Spleen (tissue), 11 donors: ENCODE measurements around the gene TTC16. TPM values are rescaled to one million over a fixed set of nuclear protein-coding genes. Genes with fewer than 3 reads are reported as not detected.

Experiments used
- DNase-seq: peaks from one replicate; pipeline ENCODE4 v3.0.0-alpha.2; 2020
- H3K27ac ChIP-seq, 8 donors: fragments of 200-600 bp; sonication (generic) in 7 of 8; 1 replicate in 4 of 8; 2 replicates in 4 of 8; pipeline versions ENCODE4 v1.5.0 to v1.8.0; 2016 to 2021; ENCODE audit warnings: inconsistent platforms in 4 of 8, mild to moderate bottlenecking in 4 of 8, moderate library complexity in 1 of 8
- H3K27me3 ChIP-seq, 7 donors: fragments of 200-600 bp; sonication (generic) in 6 of 7; replicated peaks in 1 of 7; 1 replicate in 4 of 7; 2 replicates in 3 of 7; pipeline versions ENCODE4 v1.5.0 to v1.8.0; 2016 to 2021; ENCODE audit warnings: inconsistent platforms in 3 of 7, mild to moderate bottlenecking in 1 of 7
- H3K36me3 ChIP-seq, 6 donors: fragments of 200-600 bp; sonication (generic) in 5 of 6; 1 replicate in 4 of 6; 2 replicates in 2 of 6; pipeline versions ENCODE4 v1.5.0 to v1.8.0; 2016 to 2021; ENCODE audit warnings: inconsistent platforms in 2 of 6
- H3K4me1 ChIP-seq, 6 donors: fragments of 200-600 bp; sonication (generic) in 5 of 6; 1 replicate in 3 of 6; 2 replicates in 3 of 6; pipeline versions ENCODE4 v1.5.0 to v1.8.0; 2016 to 2021; ENCODE audit warnings: inconsistent platforms in 3 of 6
- H3K4me3 ChIP-seq, 8 donors: fragments of 200-600 bp; sonication (generic) in 7 of 8; 1 replicate in 4 of 8; 2 replicates in 4 of 8; pipeline versions ENCODE4 v1.5.0 to v1.8.0; 2016 to 2021; ENCODE audit warnings: inconsistent platforms in 4 of 8, mild to moderate bottlenecking in 4 of 8, moderate library complexity in 2 of 8
- H3K9me3 ChIP-seq, 8 donors: fragments of 200-600 bp; sonication (generic) in 7 of 8; 1 replicate in 4 of 8; 2 replicates in 4 of 8; pipeline versions ENCODE4 v1.5.0 to v1.8.0; 2016 to 2021; ENCODE audit warnings: inconsistent platforms in 4 of 8
- POLR2A ChIP-seq, 3 donors: fragments of 450-650 bp; IDR thresholded peaks; one replicate each; pipeline ENCODE4 v1.5.1; 2017; ENCODE audit warnings: antibody characterized with exemption in 3 of 3, mild to moderate bottlenecking in 1 of 3
- POLR2AphosphoS5 ChIP-seq, 3 donors: sonication (generic); formaldehyde crosslinking; IDR thresholded peaks; one replicate each; pipeline ENCODE4 v1.5.1; 2017; ENCODE audit warnings: antibody characterized with exemption in 3 of 3
- WGBS, 5 donors: extraction: QIAGEN DNeasy Blood & Tissue Kit in 3 of 5; methylation state at CpG; one replicate each; pipeline versions ENCODE4 v1.1.5 to v1.1.7; 2013 to 2018; 5-methylcytosine and 5-hydroxymethylcytosine counted together
- intact Hi-C: fragments of 100-400 bp; cut with DNase I; formaldehyde crosslinking; loops from one replicate; pipeline ENCODE4 v1.15.0; 2023; ENCODE audit warnings: low total_unique reads
- polyA plus RNA-seq, 3 donors: library from polyadenylated mRNA; stranded (reverse); fragments of 200-250 nt; gene quantifications; one replicate each; pipeline ENCODE4 v1.2.1, GENCODE V29; 2013
- total RNA-seq, 7 donors: library from RNA; depleted of rRNA in 3 of 7; stranded (reverse); fragments of >200 nt in 3 of 7; fragmentation: NEBNext Ultra II Directional in 4 of 7; extraction: Animal tissue kit (Norgen Biotek cat#: 25700) in 4 of 7; gene quantifications; one replicate each; pipeline versions ENCODE4 v1.1.0 to v1.2.1, GENCODE V29; 2016 to 2021
- TF ChIP-seq, protein P1 (sequence below), 11 experiments: fragments of 200-600 bp in 7 of 11; fragments of 450-650 bp in 4 of 11; sonication (generic) in 4 of 11; IDR thresholded peaks in 8 of 11; conservative IDR thresholded peaks in 3 of 11; 1 replicate in 7 of 11; 2 replicates in 4 of 11; pipeline versions ENCODE4 v1.4.0 to v1.8.0; 2016 to 2021; ENCODE audit warnings: antibody characterized with exemption in 11 of 11, inconsistent platforms in 4 of 11, mild to moderate bottlenecking in 1 of 11
- donor health status: healthy with polysubstance abuse.
- donor health status: DM: no; HTN: no; CAD: no; lungs with moderate emphysema.
- donor health status: DM: no; HTN: no; CAD: no.
- donor health status: Bipolar disorder and iron deficiency.
- donor health status: healthy.
- donor health status: DM: no; HTN: no; CAD: no.
- donor health status: DM: yes; HTN: yes; CAD: no.

TTC16 gene
- total and polyA plus RNA-seq, 10 donors: 0.12 to 3.1 (median 1.8) TPM

DNA sequence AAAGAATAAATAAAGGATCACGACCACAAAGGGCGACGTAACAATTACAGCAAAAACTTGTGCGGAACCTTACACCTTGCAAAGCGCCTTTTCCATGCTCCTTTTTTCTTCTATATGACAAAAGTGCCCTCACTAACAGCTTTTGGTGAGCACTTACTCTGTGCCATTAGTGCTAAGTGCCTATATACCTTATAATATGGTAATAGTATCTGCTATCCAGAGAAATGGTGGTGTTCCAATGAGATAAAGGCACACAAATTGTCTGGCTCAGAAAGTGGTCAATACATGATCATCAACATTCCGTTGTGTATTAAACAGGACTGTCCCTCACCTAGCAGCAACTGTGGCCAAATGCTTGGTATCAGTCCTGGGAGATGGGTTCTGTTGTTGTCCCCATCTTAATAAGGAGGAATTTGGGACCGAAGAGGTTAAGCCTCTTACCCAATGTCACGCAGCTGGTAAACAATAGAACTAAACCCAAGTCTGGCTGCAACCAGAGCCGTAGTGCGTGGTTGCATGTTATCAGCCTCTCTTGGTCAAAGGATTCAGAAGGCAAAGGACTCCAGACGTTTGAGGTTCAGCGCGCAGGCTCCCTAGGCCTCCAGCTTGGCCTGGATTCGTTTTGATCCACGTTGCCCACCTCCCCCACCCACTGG is 19.8 kb downstream of the TTC16 start:
- no peak for DNase-seq
- intact Hi-C loops: loop anchor here (5.0 kb wide), 2 partner anchors 47 to 187 kb away; no protein-coding TSS in a partner anchor
- WGBS, 5 donors: 41 to 50% (median 43%) methylated on average over 15 of the region's 15 CpGs
- H3K4me1 ChIP-seq: peaks cover 17 to 69% (median 49%) of the 10 kb centered on the region in 6 donors
- H3K27ac ChIP-seq: peak overlapping the region; percentile 93 to 99 (median 96)
- H3K4me3 ChIP-seq: peak overlapping the region in 5 of 8 donors; percentile 78 to 97 (median 87)
- TF ChIP-seq, protein P1, sequence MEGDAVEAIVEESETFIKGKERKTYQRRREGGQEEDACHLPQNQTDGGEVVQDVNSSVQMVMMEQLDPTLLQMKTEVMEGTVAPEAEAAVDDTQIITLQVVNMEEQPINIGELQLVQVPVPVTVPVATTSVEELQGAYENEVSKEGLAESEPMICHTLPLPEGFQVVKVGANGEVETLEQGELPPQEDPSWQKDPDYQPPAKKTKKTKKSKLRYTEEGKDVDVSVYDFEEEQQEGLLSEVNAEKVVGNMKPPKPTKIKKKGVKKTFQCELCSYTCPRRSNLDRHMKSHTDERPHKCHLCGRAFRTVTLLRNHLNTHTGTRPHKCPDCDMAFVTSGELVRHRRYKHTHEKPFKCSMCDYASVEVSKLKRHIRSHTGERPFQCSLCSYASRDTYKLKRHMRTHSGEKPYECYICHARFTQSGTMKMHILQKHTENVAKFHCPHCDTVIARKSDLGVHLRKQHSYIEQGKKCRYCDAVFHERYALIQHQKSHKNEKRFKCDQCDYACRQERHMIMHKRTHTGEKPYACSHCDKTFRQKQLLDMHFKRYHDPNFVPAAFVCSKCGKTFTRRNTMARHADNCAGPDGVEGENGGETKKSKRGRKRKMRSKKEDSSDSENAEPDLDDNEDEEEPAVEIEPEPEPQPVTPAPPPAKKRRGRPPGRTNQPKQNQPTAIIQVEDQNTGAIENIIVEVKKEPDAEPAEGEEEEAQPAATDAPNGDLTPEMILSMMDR (IDR thresholded peaks at IDR 0.05 in 8 of 11, conservative IDR thresholded peaks at IDR 0.05 in 3 of 11): no peak
- TF ChIP-seq POLR2A (IDR thresholded peaks at IDR 0.05) (no peak), POLR2AphosphoS5 (IDR thresholded peaks at IDR 0.05) (no peak)
- H3K36me3 ChIP-seq: peaks cover 0 to 61% (median 44%) of the 10 kb centered on the region in 6 donors
- no peaks in the 10 kb centered on the region for H3K27me3 ChIP-seq
- no peaks in the 10 kb centered on the region for H3K9me3 ChIP-seq

DNA sequence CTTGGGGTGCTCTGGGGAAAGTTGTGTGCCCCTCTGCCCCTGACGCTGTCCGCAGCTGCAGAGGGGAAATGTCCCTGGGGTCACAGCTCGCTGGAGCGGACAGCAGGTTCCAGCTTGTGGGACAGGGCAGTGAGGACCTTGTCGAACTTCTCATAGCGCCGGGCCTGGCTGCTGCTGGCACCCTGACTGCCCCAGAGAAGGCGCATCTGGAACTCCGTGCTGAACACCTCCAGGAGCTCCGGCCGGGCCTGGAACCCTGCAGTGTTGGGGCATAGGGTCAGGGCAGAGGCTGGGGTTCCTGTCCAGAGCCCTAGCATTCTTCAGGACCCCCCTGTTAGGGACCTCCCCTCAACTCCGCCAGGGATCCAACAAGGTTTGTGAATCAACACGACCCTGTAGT is 22.8 kb downstream of the TTC16 start:
- Histone ChIP-seq H3K4me1 (peaks cover 12 to 56% (median 29%) of the 10 kb centered on the region in 6 donors), H3K36me3 (peaks cover 0 to 62% (median 60%) of the 10 kb centered on the region in 6 donors), H3K27ac (no peak overlapping the region), H3K9me3 (no peaks in the 10 kb centered on the region), H3K4me3 (no peak overlapping the region), H3K27me3 (no peaks in the 10 kb centered on the region)
- 85 to 90% (median 88%) methylated on average over 9 to 13 of the region's 13 CpGs for WGBS, 5 donors
- no peak for DNase-seq
- TF ChIP-seq, protein P1 (IDR thresholded peaks at IDR 0.05 in 8 of 11, conservative IDR thresholded peaks at IDR 0.05 in 3 of 11): no peak
- TF ChIP-seq POLR2A (IDR thresholded peaks at IDR 0.05) (no peak), POLR2AphosphoS5 (IDR thresholded peaks at IDR 0.05) (peak in 2 of 3 donors; percentile 36 to 46)
- intact Hi-C loops: loop anchor here (5.0 kb wide), 2 partner anchors 44 to 184 kb away; no protein-coding TSS in a partner anchor

DNA sequence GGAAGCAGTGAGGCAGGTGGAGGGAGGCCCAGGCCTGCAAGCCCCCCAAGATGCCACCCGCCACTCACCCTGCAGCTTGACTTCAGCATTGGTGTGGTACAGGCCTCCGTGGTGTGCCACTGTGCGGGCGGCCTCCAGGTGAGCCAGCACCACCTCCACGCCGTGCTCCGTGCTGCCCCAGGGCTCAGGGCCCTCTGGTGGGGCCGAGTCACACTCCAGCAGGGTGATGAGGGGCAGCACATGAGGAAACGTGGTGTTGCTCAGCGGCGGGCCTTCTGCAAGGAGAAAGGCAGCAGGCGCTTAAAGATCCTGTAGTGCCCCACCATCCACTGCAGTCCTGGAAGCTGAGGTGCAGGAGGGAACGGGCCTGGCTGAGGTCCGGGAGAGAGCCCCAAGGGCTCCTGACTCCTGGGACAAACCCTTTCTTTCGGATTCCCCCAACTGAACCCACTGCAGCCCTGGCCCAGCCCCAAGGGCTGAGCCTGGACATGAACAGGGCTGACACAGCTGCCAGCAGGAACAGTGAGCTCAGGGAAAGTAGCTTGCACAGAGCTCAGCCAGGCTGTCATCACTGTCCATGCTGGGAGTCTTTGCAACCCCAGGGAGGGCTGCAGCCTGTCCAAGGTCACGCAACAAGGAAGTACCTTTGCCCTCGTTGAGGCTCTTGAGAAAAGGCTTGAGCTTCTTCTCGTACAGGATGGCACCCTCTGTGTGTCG is 23.9 kb downstream of the TTC16 start:
- H3K9me3 ChIP-seq: no peaks in the 10 kb centered on the region
- peaks cover 0 to 73% (median 70%) of the 10 kb centered on the region in 6 donors for H3K36me3 ChIP-seq
- no peaks in the 10 kb centered on the region for H3K27me3 ChIP-seq
- TF ChIP-seq POLR2AphosphoS5 (IDR thresholded peaks at IDR 0.05): peak; percentile 18 to 71 (median 46)
- TF ChIP-seq, protein P1 (IDR thresholded peaks at IDR 0.05 in 8 of 11, conservative IDR thresholded peaks at IDR 0.05 in 3 of 11): no peak
- DNase-seq: no peak
- 79 to 95% (median 86%) methylated on average over 8 to 19 of the region's 19 CpGs for WGBS, 5 donors
- H3K27ac ChIP-seq: peak overlapping the region in 4 of 8 donors; percentile 28 to 58 (median 41)
- no peak overlapping the region for H3K4me3 ChIP-seq
- intact Hi-C loops: loop anchor here (5.0 kb wide), 2 partner anchors 43 to 183 kb away; no protein-coding TSS in a partner anchor
- peaks cover 6 to 45% (median 19%) of the 10 kb centered on the region in 6 donors for H3K4me1 ChIP-seq
